ENCODE results near the gene CCDC150. TPM values are rescaled to one million over a fixed set of nuclear protein-coding genes. Genes with fewer than 3 reads are reported as not detected.
A peak's percentile ranks its signal among the peaks of the same experiment; 100 is the strongest.

The CCDC150 gene
- under 1 TPM; 0.56 to 0.79 TPM for total RNA-seq

DNA sequence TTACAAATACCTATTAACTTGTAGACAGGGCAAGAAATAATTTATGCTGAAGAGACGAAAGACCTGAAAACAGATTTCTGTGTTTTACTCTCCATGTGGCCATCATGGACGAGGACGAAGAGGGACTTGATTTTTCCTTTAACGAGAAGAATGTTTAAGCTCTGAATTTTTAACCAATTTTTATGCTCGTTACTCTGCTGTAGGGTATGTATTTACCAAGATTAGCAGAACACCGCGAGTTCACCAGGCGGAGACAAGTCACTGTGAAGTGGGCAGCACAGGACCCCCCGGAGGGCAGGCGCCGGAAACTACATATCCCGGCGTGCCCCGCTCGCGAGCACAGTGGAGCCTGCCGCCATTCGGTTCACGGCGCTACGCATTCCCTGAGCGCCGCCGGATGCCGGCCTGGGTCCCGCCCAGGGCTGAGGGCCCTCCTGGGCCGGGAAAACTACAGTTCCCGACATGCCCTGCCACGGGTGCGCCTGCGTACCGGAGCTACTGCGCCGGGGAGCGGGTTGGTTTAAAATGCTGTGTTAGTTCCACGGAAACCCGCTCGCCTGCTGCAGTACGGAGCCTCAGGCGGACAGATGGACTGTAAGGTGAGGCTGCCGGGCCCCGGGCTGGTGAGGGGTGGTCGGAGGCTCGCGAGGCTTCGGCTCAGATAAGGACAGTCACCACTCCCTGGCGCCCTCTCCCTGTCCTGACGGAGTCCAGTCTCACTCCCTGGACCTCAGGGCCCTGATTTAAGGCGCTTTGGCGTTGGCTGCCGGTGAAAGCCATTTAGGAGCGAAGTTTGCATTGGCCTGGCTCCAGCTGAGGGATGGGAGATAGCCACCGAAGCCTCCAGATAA is at the start of gene CCDC150:
Gene CCDC150 (plus strand): TSS at position 536 of the 851 bp plus-strand sequence. CDS start 52 bp downstream, at position 588.
- peak within 1 kb of the TSS; percentile 50 to 68 for H3K27ac ChIP-seq

DNA sequence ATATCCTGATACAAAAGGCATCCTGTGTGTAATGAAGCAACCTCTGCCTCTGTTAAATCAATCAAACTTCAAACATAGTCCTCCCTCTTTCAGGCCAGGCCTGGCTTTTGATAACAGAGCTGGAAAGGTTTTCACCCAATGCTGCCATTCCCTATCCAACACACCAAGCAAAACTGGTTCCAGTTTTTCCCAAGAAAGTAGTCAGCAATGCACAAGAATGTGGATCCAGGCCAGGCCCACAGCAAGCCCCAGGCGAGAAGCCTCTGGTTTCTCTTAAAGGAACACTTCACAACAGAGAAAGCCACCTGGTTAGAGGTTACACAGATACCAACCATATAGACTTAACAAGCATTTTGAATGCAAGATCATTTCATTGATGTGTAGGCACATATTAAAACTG is 49.2 kb upstream of the CCDC150 start:
- H3K27ac ChIP-seq, result no peak overlapping the region
- no peaks in the 10 kb centered on the region for H3K4me1 ChIP-seq
- H3K4me3 ChIP-seq, result no peak overlapping the region
- TF ChIP-seq, protein P1, sequence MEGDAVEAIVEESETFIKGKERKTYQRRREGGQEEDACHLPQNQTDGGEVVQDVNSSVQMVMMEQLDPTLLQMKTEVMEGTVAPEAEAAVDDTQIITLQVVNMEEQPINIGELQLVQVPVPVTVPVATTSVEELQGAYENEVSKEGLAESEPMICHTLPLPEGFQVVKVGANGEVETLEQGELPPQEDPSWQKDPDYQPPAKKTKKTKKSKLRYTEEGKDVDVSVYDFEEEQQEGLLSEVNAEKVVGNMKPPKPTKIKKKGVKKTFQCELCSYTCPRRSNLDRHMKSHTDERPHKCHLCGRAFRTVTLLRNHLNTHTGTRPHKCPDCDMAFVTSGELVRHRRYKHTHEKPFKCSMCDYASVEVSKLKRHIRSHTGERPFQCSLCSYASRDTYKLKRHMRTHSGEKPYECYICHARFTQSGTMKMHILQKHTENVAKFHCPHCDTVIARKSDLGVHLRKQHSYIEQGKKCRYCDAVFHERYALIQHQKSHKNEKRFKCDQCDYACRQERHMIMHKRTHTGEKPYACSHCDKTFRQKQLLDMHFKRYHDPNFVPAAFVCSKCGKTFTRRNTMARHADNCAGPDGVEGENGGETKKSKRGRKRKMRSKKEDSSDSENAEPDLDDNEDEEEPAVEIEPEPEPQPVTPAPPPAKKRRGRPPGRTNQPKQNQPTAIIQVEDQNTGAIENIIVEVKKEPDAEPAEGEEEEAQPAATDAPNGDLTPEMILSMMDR (IDR thresholded peaks at IDR 0.05), result no peak
- H3K36me3 ChIP-seq, result no peaks in the 10 kb centered on the region
- DNase-seq (ENCODE audit: low spot score), result no peak
- no peaks in the 10 kb centered on the region for H3K27me3 ChIP-seq
- H3K9me3 ChIP-seq, result no peaks in the 10 kb centered on the region

More for the DNA sequence above, at the start of gene CCDC150:
- TF ChIP-seq, protein P1 (IDR thresholded peaks at IDR 0.05), result peak in 1 of 2 donors; percentile 55
- DNase-seq (ENCODE audit: low spot score), result peak; percentile 89
- H3K4me1 ChIP-seq, result no peaks in the 10 kb centered on the region
- H3K36me3 ChIP-seq, result no peaks in the 10 kb centered on the region
- H3K4me3 ChIP-seq, result peak within 1 kb of the TSS; percentile 47 to 68
- no peaks in the 10 kb centered on the region for H3K9me3 ChIP-seq
- H3K27me3 ChIP-seq, result no peaks in the 10 kb centered on the region

DNA sequence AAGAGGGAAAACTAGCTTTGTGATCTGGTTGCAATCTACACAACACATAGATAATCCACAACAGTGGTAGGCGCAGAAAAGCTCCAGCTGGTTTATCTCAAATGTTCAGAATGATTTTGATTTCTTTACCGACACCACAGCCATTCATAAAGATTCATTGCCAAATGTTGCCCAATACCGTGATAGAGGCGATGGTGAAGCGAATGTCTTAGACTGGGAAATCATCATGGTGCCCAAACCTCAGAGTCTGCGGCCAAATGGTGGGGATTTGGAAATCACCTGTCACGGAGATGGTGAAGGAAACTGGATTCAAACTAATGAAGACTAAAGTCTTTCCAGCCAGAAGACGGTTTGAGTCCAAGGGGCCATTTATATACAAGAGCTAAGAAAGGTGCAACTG is 48.5 kb upstream of the CCDC150 start:
- Histone ChIP-seq H3K9me3 (no peaks in the 10 kb centered on the region), H3K4me1 (no peaks in the 10 kb centered on the region), H3K27ac (peak overlapping the region in 1 of 2 donors; percentile 96), H3K27me3 (no peaks in the 10 kb centered on the region), H3K36me3 (no peaks in the 10 kb centered on the region), H3K4me3 (no peak overlapping the region)
- DNase-seq (ENCODE audit: low spot score), result no peak
- TF ChIP-seq, protein P1 (IDR thresholded peaks at IDR 0.05), result no peak

- no peaks in the 10 kb centered on the region for H3K9me3 ChIP-seq
- TF ChIP-seq, protein P1 (IDR thresholded peaks at IDR 0.05), result no peak
- peak overlapping the region; percentile 86 to 96 for H3K27ac ChIP-seq
- peak overlapping the region in 1 of 2 donors; percentile 74 for H3K4me3 ChIP-seq
- no peaks in the 10 kb centered on the region for H3K4me1 ChIP-seq
- no peaks in the 10 kb centered on the region for H3K27me3 ChIP-seq
- no peaks in the 10 kb centered on the region for H3K36me3 ChIP-seq
- no peak for DNase-seq (ENCODE audit: low spot score)
These were observed 47.9 kb upstream of the CCDC150 start for GRCh38 chr2:196591621-196592022.

DNA sequence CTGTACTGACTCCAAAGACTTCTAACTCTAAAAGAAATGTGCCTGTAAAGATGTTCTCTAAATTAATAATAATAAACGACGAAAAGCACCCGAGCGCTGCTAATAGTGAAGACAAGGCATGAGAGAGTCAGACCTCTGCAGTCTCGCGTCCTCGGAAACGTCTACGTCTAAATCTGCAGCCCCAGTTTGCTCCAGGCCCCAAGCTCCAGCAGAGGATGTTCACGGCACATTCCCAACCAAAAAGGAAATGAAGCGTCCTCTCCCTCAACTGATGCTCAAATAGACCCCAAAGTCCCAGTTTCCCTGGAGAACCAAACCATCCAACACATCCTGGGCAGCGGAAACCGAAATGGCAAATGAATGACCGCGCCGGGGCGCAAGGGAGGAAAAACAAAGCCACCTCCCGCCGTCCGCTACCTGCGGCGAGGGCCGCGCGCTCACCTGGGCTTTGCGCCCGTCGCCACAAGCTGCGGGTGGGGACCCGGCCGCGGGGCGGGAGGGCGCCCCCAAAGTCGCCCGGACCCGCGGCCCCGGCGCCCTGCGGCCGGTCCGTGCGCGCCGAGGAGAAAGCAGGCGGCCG is 47.1 kb upstream of the CCDC150 start:
- Histone ChIP-seq H3K4me1 (no peaks in the 10 kb centered on the region), H3K27me3 (no peaks in the 10 kb centered on the region), H3K36me3 (no peaks in the 10 kb centered on the region), H3K9me3 (no peaks in the 10 kb centered on the region), H3K4me3 (peak overlapping the region; percentile 69 to 74), H3K27ac (peak overlapping the region; percentile 86 to 96)
- TF ChIP-seq, protein P1 (IDR thresholded peaks at IDR 0.05), result no peak
- DNase-seq (ENCODE audit: low spot score), result no peak

All from right atrium auricular region (tissue), 2 donors.